Measurements from ENCODE around the gene EDDM13. TPM values are rescaled to one million over a fixed set of nuclear protein-coding genes. Genes with fewer than 3 reads are reported as not detected.
"Not testable (repeated sequence)": the region's sequence is repeated elsewhere in the genome, so short reads cannot be mapped to it uniquely, and the experiment has no call there.

Gene EDDM13
- total RNA-seq, 1 donor from 2014 or later, result 2.5 TPM

GRCh38 chr19:56295531-56296455 is 23.2 kb downstream of the EDDM13 start:
- intact Hi-C loops (cut with micrococcal nuclease), result no loop called here

- intact Hi-C loops (cut with micrococcal nuclease), result no loop called here
These were observed 24.5 kb downstream of the EDDM13 start for GRCh38 chr19:56297010-56297409.

GRCh38 chr19:56299688-56300087 is 27.1 kb downstream of the EDDM13 start:
- intact Hi-C loops (cut with micrococcal nuclease), result no loop called here

GRCh38 chr19:56301155-56301554 is 28.6 kb downstream of the EDDM13 start:
- intact Hi-C loops (cut with micrococcal nuclease), result no loop called here

- intact Hi-C loops (cut with micrococcal nuclease), result no loop called here
These were observed 29.5 kb downstream of the EDDM13 start for GRCh38 chr19:56301886-56302620.

GRCh38 chr19:56304243-56304642 is 31.7 kb downstream of the EDDM13 start:
- intact Hi-C loops (cut with micrococcal nuclease), result no loop called here

GRCh38 chr19:56306016-56306415 is 33.5 kb downstream of the EDDM13 start:
- intact Hi-C loops (cut with micrococcal nuclease), result no loop called here

GRCh38 chr19:56307062-56307461 is 34.5 kb downstream of the EDDM13 start:
- intact Hi-C loops (cut with micrococcal nuclease), result not testable (repeated sequence)

GRCh38 chr19:56308792-56309191 is 36.2 kb downstream of the EDDM13 start:
- intact Hi-C loops (cut with micrococcal nuclease), result no loop called here

GRCh38 chr19:56309511-56310185 is 37.1 kb downstream of the EDDM13 start:
- intact Hi-C loops (cut with micrococcal nuclease), result loop anchor here (5.0 to 10.0 kb wide), 5 partner anchors 57 to 1845 kb away; partner anchors contain the start of genes LENG9, ZNF329, ZNF524 and ZNF628

GRCh38 chr19:56310462-56310861 is 37.9 kb downstream of the EDDM13 start:
- intact Hi-C loops (cut with micrococcal nuclease), result loop anchor here (5.0 to 10.0 kb wide), 5 partner anchors 58 to 1846 kb away; partner anchors contain the start of genes LENG9, ZNF329, ZNF524 and ZNF628

GRCh38 chr19:56312342-56312741 is 39.8 kb downstream of the EDDM13 start:
- intact Hi-C loops (cut with micrococcal nuclease), result loop anchor here (5.0 to 10.0 kb wide), 5 partner anchors 60 to 1848 kb away; partner anchors contain the start of genes LENG9, ZNF329, ZNF524 and ZNF628

GRCh38 chr19:56312787-56313657 is 40.5 kb downstream of the EDDM13 start:
- intact Hi-C loops (cut with micrococcal nuclease), result loop anchor here (5.0 to 10.0 kb wide), 5 partner anchors 61 to 1848 kb away; partner anchors contain the start of genes LENG9, ZNF329, ZNF524 and ZNF628

- intact Hi-C loops (cut with micrococcal nuclease), result loop anchor here (1.0 to 10.0 kb wide), 12 partner anchors 62 to 1849 kb away; partner anchors contain the start of genes EPN1, LENG9, ZNF264 and ZNF329
These were observed 41.5 kb downstream of the EDDM13 start for GRCh38 chr19:56314018-56314380.

- intact Hi-C loops (cut with micrococcal nuclease), result loop anchor here (1.0 to 10.0 kb wide), 22 partner anchors 19 to 1850 kb away; partner anchors contain the start of genes EPN1, LENG9, PPP1R12C and ZNF17
These were observed 42.0 kb downstream of the EDDM13 start, which contains the start of gene ZSCAN5A for GRCh38 chr19:56314381-56315076. TSS of gene ZSCAN5A (minus strand) at chr19:56314839. CDS start at chr19:56225046, 89,793 bp downstream.

- intact Hi-C loops (cut with micrococcal nuclease), result loop anchor here (1.0 to 10.0 kb wide), 17 partner anchors 18 to 1850 kb away; partner anchors contain the start of genes EPN1, LENG9, PPP1R12C and ZNF17
These were observed 42.7 kb downstream of the EDDM13 start for GRCh38 chr19:56315077-56315828.

GRCh38 chr19:56316728-56317127 is 44.2 kb downstream of the EDDM13 start:
- intact Hi-C loops (cut with micrococcal nuclease), result loop anchor here (5.0 to 10.0 kb wide), 5 partner anchors 712 to 1852 kb away; partner anchors contain the start of genes LENG9, PPP1R12C, ZNF329 and ZNF524

- intact Hi-C loops (cut with micrococcal nuclease), result loop anchor here (5.0 to 10.0 kb wide), 5 partner anchors 713 to 1853 kb away; partner anchors contain the start of genes LENG9, PPP1R12C, ZNF329 and ZNF524
These were observed 45.2 kb downstream of the EDDM13 start for GRCh38 chr19:56317749-56318148.
